WTC11 (cell line): ENCODE data around the gene ZNF236. TPM values are rescaled to one million over a fixed set of nuclear protein-coding genes. Genes with fewer than 3 reads are reported as not detected.

Experiments used
- ATAC-seq: fragments of 200-7000 bp; cut with Tn5 transposase; 2 replicates; pipeline ENCODE4 v1.10.0; 2021; ENCODE audit warnings: mild to moderate bottlenecking, moderate library complexity
- CTCF ChIA-PET: fragments of 300-600 bp; sonication (Branson Sonifier 250); formaldehyde crosslinking; loops from one replicate; lab custom pipeline; 2021; ENCODE audit warnings: antibody characterized with exemption; lab: Charles Lee
- POLR2A ChIA-PET: fragments of 350-600 bp; sonication (Branson Sonifier 250); formaldehyde crosslinking; loops from one replicate; lab custom pipeline; 2021; ENCODE audit warnings: antibody characterized with exemption; lab: Charles Lee
- DNase-seq: peaks from one replicate; pipeline ENCODE4 v3.0.0; 2021; ENCODE audit warnings: low spot score
- H3K27ac Mint-ChIP-seq: 2 replicates; pipeline ENCODE4 v1.8.0; 2021; ENCODE audit warnings: mixed read lengths
- H3K27me3 Mint-ChIP-seq: 2 replicates; pipeline ENCODE4 v1.8.0; 2021; ENCODE audit warnings: low read depth, mild to moderate bottlenecking, moderate library complexity, mixed read lengths
- H3K36me3 Mint-ChIP-seq: 2 replicates; pipeline ENCODE4 v1.8.0; 2021; ENCODE audit warnings: mixed read lengths
- H3K4me1 Mint-ChIP-seq: 2 replicates; pipeline ENCODE4 v1.8.0; 2022; ENCODE audit warnings: mixed read lengths
- H3K4me3 Mint-ChIP-seq: 2 replicates; pipeline ENCODE4 v1.8.0; 2021; ENCODE audit warnings: mild to moderate bottlenecking, moderate library complexity, mixed read lengths
- H3K9me3 Mint-ChIP-seq: 2 replicates; pipeline ENCODE4 v1.8.0; 2021; ENCODE audit warnings: mixed read lengths
- CREB1 ChIP-seq: sonication (generic); formaldehyde crosslinking; IDR thresholded peaks from 2 replicates; pipeline ENCODE4 v1.8.0; 2023; ENCODE audit warnings: mild to moderate bottlenecking, missing genetic modification reagents
- E2F1 ChIP-seq: sonication (generic); formaldehyde crosslinking; IDR thresholded peaks from 2 replicates; pipeline ENCODE4 v1.8.0; 2022; ENCODE audit warnings: mild to moderate bottlenecking, missing genetic modification reagents
- E2F4 ChIP-seq: sonication (generic); formaldehyde crosslinking; IDR thresholded peaks from 2 replicates; pipeline ENCODE4 v1.8.1; 2022; ENCODE audit warnings: low read depth, mild to moderate bottlenecking, moderate library complexity, missing genetic modification reagents, borderline replicate concordance
- ELF4 ChIP-seq: sonication (generic); formaldehyde crosslinking; IDR thresholded peaks from 2 replicates; pipeline ENCODE4 v1.8.1; 2022; ENCODE audit warnings: low read depth, mild to moderate bottlenecking, moderate library complexity, missing genetic modification reagents
- FOXK1 ChIP-seq: sonication (generic); formaldehyde crosslinking; IDR thresholded peaks from 2 replicates; pipeline ENCODE4 v1.8.0; 2022; ENCODE audit warnings: mild to moderate bottlenecking, moderate library complexity, missing genetic modification reagents
- FOXP1 ChIP-seq: sonication (generic); formaldehyde crosslinking; IDR thresholded peaks from 2 replicates; pipeline ENCODE4 v1.8.0; 2022; ENCODE audit warnings: missing genetic modification reagents, mild to moderate bottlenecking, moderate library complexity, borderline replicate concordance
- MXD4 ChIP-seq: fragments of 250-450 bp; sonication (Bioruptor Pico); IDR thresholded peaks from 2 replicates; pipeline ENCODE4 v1.8.0; 2021; ENCODE audit warnings: mild to moderate bottlenecking, moderate library complexity, borderline replicate concordance
- NFE2L1 ChIP-seq: sonication (generic); formaldehyde crosslinking; IDR thresholded peaks from 2 replicates; pipeline ENCODE4 v1.8.1; 2023; ENCODE audit warnings: missing genetic modification reagents
- NR1H2 ChIP-seq: sonication (generic); formaldehyde crosslinking; IDR thresholded peaks from 2 replicates; pipeline ENCODE4 v1.9.0; 2021; ENCODE audit warnings: mild to moderate bottlenecking, moderate library complexity, missing genetic modification reagents
- PRDM15 ChIP-seq: sonication (generic); formaldehyde crosslinking; IDR thresholded peaks from 2 replicates; pipeline ENCODE4 v1.8.0; 2022; ENCODE audit warnings: missing genetic modification reagents
- PREB ChIP-seq: sonication (generic); formaldehyde crosslinking; IDR thresholded peaks from 2 replicates; pipeline ENCODE4 v1.8.1; 2022; ENCODE audit warnings: mild to moderate bottlenecking, missing genetic modification reagents, moderate library complexity, borderline replicate concordance
- RELA ChIP-seq: sonication (generic); formaldehyde crosslinking; IDR thresholded peaks from 2 replicates; pipeline ENCODE4 v1.8.1; 2022; ENCODE audit warnings: missing genetic modification reagents, mild to moderate bottlenecking, borderline replicate concordance
- USF2 ChIP-seq: sonication (generic); formaldehyde crosslinking; IDR thresholded peaks from 2 replicates; pipeline ENCODE4 v1.8.1; 2023; ENCODE audit warnings: mild to moderate bottlenecking, missing genetic modification reagents, moderate library complexity
- ZMAT4 ChIP-seq: fragments of 250-450 bp; sonication (Bioruptor Pico); IDR thresholded peaks from 2 replicates; pipeline ENCODE4 v1.9.0; 2021; ENCODE audit warnings: mild to moderate bottlenecking
- ZNF219 ChIP-seq: sonication (generic); formaldehyde crosslinking; IDR thresholded peaks from 2 replicates; pipeline ENCODE4 v1.8.0; 2023; ENCODE audit warnings: missing genetic modification reagents, mild to moderate bottlenecking, borderline replicate concordance
- ZNF263 ChIP-seq: sonication (generic); formaldehyde crosslinking; IDR thresholded peaks from 2 replicates; pipeline ENCODE4 v1.8.1; 2022; ENCODE audit warnings: low read depth, mild to moderate bottlenecking, moderate library complexity, missing genetic modification reagents
- ZNF317 ChIP-seq: sonication (generic); formaldehyde crosslinking; IDR thresholded peaks from 2 replicates; pipeline ENCODE4 v1.8.1; 2023; ENCODE audit warnings: low read depth, mild to moderate bottlenecking, moderate library complexity, missing genetic modification reagents, borderline replicate concordance
- ZNF532 ChIP-seq: fragments of 250-450 bp; sonication (Bioruptor Pico); IDR thresholded peaks from 2 replicates; pipeline ENCODE4 v1.9.0; 2021; ENCODE audit warnings: mild to moderate bottlenecking, borderline replicate concordance
- total RNA-seq: library from RNA; stranded (reverse); gene quantifications from 3 replicates; pipeline ENCODE4 v1.2.3, GENCODE V29; 2021

Gene ZNF236
- total RNA-seq, 1 experiment from 2014 or later, result 19.9 TPM

GRCh38 chr18:76824754-76825153, 2.4 kb downstream of the ZNF236 start (continued):
- TF ChIP-seq PRDM15 (CRISPR knock-in tag), result no peak

GRCh38 chr18:76827205-76828200, 5.1 kb downstream of the ZNF236 start:
- H3K27me3 Mint-ChIP-seq, result no peaks in the 10 kb centered on the region; the same call in 1 of the 2 replicates
- DNase-seq (no peak), ATAC-seq (no peak)
- peaks cover 27% of the 10 kb centered on the region for H3K4me1 Mint-ChIP-seq
- H3K9me3 Mint-ChIP-seq, result peaks cover 7% of the 10 kb centered on the region
- ChIA-PET POLR2A (no interaction called here), CTCF (no interaction called here)
- H3K4me3 Mint-ChIP-seq, result no peak overlapping the region
- peaks cover 4% of the 10 kb centered on the region; the same call in 1 of the 2 replicates for H3K36me3 Mint-ChIP-seq
- no peak for TF ChIP-seq ELF4 (CRISPR knock-in tag)
- TF ChIP-seq MXD4 (CRISPR knock-in tag), result no peak
- TF ChIP-seq USF2, result no peak
- TF ChIP-seq FOXP1 (CRISPR knock-in tag), result no peak
- TF ChIP-seq NFE2L1, result no peak
- TF ChIP-seq CREB1 (CRISPR knock-in tag), result no peak
- TF ChIP-seq RELA (CRISPR knock-in tag), result no peak
- H3K27ac Mint-ChIP-seq, result peak overlapping the region; percentile 45

- H3K27ac Mint-ChIP-seq, result no peak overlapping the region
- H3K4me3 Mint-ChIP-seq, result no peak overlapping the region
- ChIA-PET POLR2A (no interaction called here), CTCF (no interaction called here)
- ATAC-seq (no peak), DNase-seq (no peak)
- H3K36me3 Mint-ChIP-seq, result peaks cover 4% of the 10 kb centered on the region; the same call in 1 of the 2 replicates
- no peaks in the 10 kb centered on the region for H3K27me3 Mint-ChIP-seq
- peaks cover 16% of the 10 kb centered on the region for H3K4me1 Mint-ChIP-seq
- peaks cover 7% of the 10 kb centered on the region for H3K9me3 Mint-ChIP-seq
- TF ChIP-seq FOXK1, result no peak
- no peak for TF ChIP-seq ZMAT4 (CRISPR knock-in tag)
- TF ChIP-seq ZNF263 (CRISPR knock-in tag), result no peak
- TF ChIP-seq ZNF317 (CRISPR knock-in tag), result no peak
- no peak for TF ChIP-seq NR1H2 (CRISPR knock-in tag)
- no peak for TF ChIP-seq E2F4 (CRISPR knock-in tag)
- no peak for TF ChIP-seq ZNF219 (CRISPR knock-in tag)
- TF ChIP-seq ZNF532 (CRISPR knock-in tag), result no peak
- TF ChIP-seq PREB (CRISPR knock-in tag), result no peak
- no peak for TF ChIP-seq E2F1 (CRISPR knock-in tag)
Observed at GRCh38 chr18:76834379-76834778, 12.0 kb downstream of the ZNF236 start.
